HUES6 (cell line): ENCODE measurements around the gene ZNF519.
"Not testable (repeated sequence)": the region's sequence is repeated elsewhere in the genome, so short reads cannot be mapped to it uniquely, and the experiment has no call there.

ENCODE experiments used
- H3K27ac ChIP-seq: 2 replicates; pipeline ENCODE4 v1.7.0; 2013; ENCODE audit warnings: low read depth, mild to moderate bottlenecking, low read length, inconsistent platforms
- H3K27me3 ChIP-seq: 2 replicates; pipeline ENCODE4 v1.6.1; 2013; ENCODE audit warnings: low read length; ENCODE audit not compliant: control insufficient read depth, insufficient read depth
- H3K36me3 ChIP-seq: 2 replicates; pipeline ENCODE4 v1.6.1; 2013; ENCODE audit warnings: low read length; ENCODE audit not compliant: control insufficient read depth, insufficient read depth
- H3K4me1 ChIP-seq: 2 replicates; pipeline ENCODE4 v1.6.1; 2013; ENCODE audit warnings: low read length; ENCODE audit not compliant: control insufficient read depth, insufficient read depth
- H3K4me3 ChIP-seq: 2 replicates; pipeline ENCODE4 v1.5.1; 2013; ENCODE audit warnings: low read depth, low read length
- H3K9ac ChIP-seq: one replicate; pipeline ENCODE4 v1.6.1; 2013; ENCODE audit warnings: mild to moderate bottlenecking, low read length
- H3K9me3 ChIP-seq: 2 replicates; pipeline ENCODE4 v1.6.1; 2013; ENCODE audit warnings: low read depth, low read length; ENCODE audit not compliant: control insufficient read depth, insufficient read depth

Gene ZNF519

GRCh38 chr18:14145581-14146338 is 13.5 kb upstream of the ZNF519 start:
- H3K36me3 ChIP-seq, H3K27ac ChIP-seq, H3K27me3 ChIP-seq, H3K9ac ChIP-seq, H3K4me3 ChIP-seq, H3K4me1 ChIP-seq: not testable (repeated sequence)
- peaks cover 13% of the 10 kb centered on the region; the same call in 1 of the 2 replicates for H3K9me3 ChIP-seq

GRCh38 chr18:14145021-14145420 is 12.8 kb upstream of the ZNF519 start:
- not testable (repeated sequence) for H3K36me3 ChIP-seq, H3K4me1 ChIP-seq, H3K9ac ChIP-seq, H3K27ac ChIP-seq, H3K4me3 ChIP-seq, H3K27me3 ChIP-seq
- H3K9me3 ChIP-seq: peaks cover 10% of the 10 kb centered on the region; the same call in 1 of the 2 replicates

GRCh38 chr18:14144628-14144895 is 12.3 kb upstream of the ZNF519 start:
- Histone ChIP-seq H3K9me3 (peaks cover 10% of the 10 kb centered on the region; the same call in 1 of the 2 replicates), H3K4me1 (no peaks in the 10 kb centered on the region), H3K36me3 (no peaks in the 10 kb centered on the region), H3K27me3 (no peaks in the 10 kb centered on the region), H3K9ac (no peak overlapping the region), H3K27ac (no peak overlapping the region), H3K4me3 (no peak overlapping the region)

- H3K9me3 ChIP-seq, H3K9ac ChIP-seq, H3K27me3 ChIP-seq, H3K4me3 ChIP-seq, H3K4me1 ChIP-seq, H3K27ac ChIP-seq, H3K36me3 ChIP-seq: not testable (repeated sequence)
Measured at GRCh38 chr18:14143871-14144627, 11.8 kb upstream of the ZNF519 start.

GRCh38 chr18:14143396-14143795 is 11.2 kb upstream of the ZNF519 start:
- not testable (repeated sequence) for H3K9ac ChIP-seq, H3K27ac ChIP-seq, H3K4me1 ChIP-seq, H3K9me3 ChIP-seq, H3K27me3 ChIP-seq, H3K4me3 ChIP-seq, H3K36me3 ChIP-seq

GRCh38 chr18:14142177-14142576 is 9.9 kb upstream of the ZNF519 start:
- not testable (repeated sequence) for H3K27me3 ChIP-seq, H3K36me3 ChIP-seq, H3K27ac ChIP-seq, H3K9ac ChIP-seq, H3K4me3 ChIP-seq, H3K4me1 ChIP-seq, H3K9me3 ChIP-seq

- H3K4me1 ChIP-seq, H3K36me3 ChIP-seq, H3K4me3 ChIP-seq, H3K27me3 ChIP-seq, H3K27ac ChIP-seq, H3K9ac ChIP-seq, H3K9me3 ChIP-seq: not testable (repeated sequence)
Measured at GRCh38 chr18:14139583-14139982, 7.3 kb upstream of the ZNF519 start.

GRCh38 chr18:14137971-14138370 is 5.7 kb upstream of the ZNF519 start:
- not testable (repeated sequence) for H3K4me1 ChIP-seq, H3K4me3 ChIP-seq, H3K9me3 ChIP-seq, H3K9ac ChIP-seq, H3K36me3 ChIP-seq, H3K27ac ChIP-seq, H3K27me3 ChIP-seq

GRCh38 chr18:14131696-14132270 is 452 bp downstream of the ZNF519 start:
- Histone ChIP-seq H3K4me3 (peak overlapping the region; percentile 87), H3K9ac (peak overlapping the region; percentile 95), H3K27ac (peak overlapping the region; percentile 72; the same call in 1 of the 2 replicates), H3K36me3 (peaks cover 11% of the 10 kb centered on the region; the same call in 1 of the 2 replicates)
- not testable (repeated sequence) for H3K4me1 ChIP-seq, H3K9me3 ChIP-seq, H3K27me3 ChIP-seq

GRCh38 chr18:14130804-14131203 is 1.4 kb downstream of the ZNF519 start:
- Histone ChIP-seq H3K36me3 (peaks cover 12% of the 10 kb centered on the region; the same call in 1 of the 2 replicates), H3K4me3 (peak overlapping the region; percentile 87)
- H3K9ac ChIP-seq, H3K27me3 ChIP-seq, H3K9me3 ChIP-seq, H3K27ac ChIP-seq, H3K4me1 ChIP-seq: not testable (repeated sequence)

GRCh38 chr18:14124689-14125088 is 7.5 kb downstream of the ZNF519 start:
- H3K27ac ChIP-seq: no peak overlapping the region
- no peaks in the 10 kb centered on the region; the same call in 1 of the 2 replicates for H3K9me3 ChIP-seq
- H3K36me3 ChIP-seq: peaks cover 52% of the 10 kb centered on the region
- H3K4me1 ChIP-seq: peaks cover 5% of the 10 kb centered on the region; the same call in 1 of the 2 replicates
- no peaks in the 10 kb centered on the region for H3K27me3 ChIP-seq
- no peak overlapping the region for H3K4me3 ChIP-seq
- H3K9ac ChIP-seq: no peak overlapping the region
